Measurements from ENCODE around the gene ERGIC1.

DNA sequence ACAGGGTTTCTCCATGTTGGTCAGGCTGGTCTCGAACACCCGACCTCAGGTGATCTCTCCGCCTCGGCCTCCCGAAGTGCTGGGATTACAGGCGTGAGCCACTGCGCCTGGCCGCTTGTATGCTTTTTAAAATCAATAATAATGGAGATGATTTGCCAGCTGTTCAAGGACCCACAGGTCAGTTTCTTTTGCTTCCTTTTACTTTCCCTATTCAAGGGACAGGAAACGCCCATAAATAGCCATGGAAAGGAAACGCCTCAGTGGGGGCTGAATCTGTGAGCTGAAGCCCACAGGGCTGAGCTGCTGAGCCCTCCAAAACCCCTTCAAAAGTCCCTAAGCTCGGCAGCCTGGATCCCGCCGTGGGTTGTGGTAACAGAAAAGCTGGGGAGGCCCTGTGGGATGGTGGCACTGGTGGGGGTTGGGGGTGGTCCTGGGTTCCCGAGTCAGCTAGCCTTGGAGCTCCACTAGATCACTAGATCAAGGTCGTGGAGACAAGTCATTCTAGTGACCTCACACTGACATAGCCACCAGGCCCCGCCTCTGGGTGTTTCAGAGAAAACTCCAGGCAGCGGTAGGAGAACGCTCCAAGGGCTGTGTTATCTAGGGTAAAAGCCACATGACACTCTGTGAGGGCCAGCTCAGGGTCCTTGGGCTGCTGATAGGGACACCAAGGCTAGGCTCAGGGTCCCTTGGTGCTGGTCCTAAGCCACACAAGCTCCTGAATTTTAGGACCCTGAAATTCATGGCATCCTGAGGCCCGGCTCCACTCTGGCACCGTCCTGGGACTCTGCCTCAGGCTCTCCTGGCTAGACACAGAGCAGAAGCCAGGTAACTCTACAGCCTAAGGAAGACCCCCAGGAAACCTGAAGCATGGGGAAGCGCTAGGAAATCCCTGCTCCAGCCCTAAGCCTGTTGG is 45.0 kb upstream of the ERGIC1 start:
- no peak for TF ChIP-seq EZH2 (optimal IDR thresholded peaks at IDR 0.05; ENCODE audit: low read depth, low read length)
- TF ChIP-seq, protein P1, sequence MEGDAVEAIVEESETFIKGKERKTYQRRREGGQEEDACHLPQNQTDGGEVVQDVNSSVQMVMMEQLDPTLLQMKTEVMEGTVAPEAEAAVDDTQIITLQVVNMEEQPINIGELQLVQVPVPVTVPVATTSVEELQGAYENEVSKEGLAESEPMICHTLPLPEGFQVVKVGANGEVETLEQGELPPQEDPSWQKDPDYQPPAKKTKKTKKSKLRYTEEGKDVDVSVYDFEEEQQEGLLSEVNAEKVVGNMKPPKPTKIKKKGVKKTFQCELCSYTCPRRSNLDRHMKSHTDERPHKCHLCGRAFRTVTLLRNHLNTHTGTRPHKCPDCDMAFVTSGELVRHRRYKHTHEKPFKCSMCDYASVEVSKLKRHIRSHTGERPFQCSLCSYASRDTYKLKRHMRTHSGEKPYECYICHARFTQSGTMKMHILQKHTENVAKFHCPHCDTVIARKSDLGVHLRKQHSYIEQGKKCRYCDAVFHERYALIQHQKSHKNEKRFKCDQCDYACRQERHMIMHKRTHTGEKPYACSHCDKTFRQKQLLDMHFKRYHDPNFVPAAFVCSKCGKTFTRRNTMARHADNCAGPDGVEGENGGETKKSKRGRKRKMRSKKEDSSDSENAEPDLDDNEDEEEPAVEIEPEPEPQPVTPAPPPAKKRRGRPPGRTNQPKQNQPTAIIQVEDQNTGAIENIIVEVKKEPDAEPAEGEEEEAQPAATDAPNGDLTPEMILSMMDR (IDR thresholded peaks at IDR 0.05; ENCODE audit: low read length), result no peak
